Endothelial cell of hepatic sinusoid (primary cell): ENCODE data around the gene KL.

ENCODE experiments used
- in situ Hi-C: cut with HindIII; loops from 2 replicates; pipeline ENCODE4 v1.10.0; 2017; ENCODE audit warnings: low sequenced_read_pairs

Gene KL

DNA sequence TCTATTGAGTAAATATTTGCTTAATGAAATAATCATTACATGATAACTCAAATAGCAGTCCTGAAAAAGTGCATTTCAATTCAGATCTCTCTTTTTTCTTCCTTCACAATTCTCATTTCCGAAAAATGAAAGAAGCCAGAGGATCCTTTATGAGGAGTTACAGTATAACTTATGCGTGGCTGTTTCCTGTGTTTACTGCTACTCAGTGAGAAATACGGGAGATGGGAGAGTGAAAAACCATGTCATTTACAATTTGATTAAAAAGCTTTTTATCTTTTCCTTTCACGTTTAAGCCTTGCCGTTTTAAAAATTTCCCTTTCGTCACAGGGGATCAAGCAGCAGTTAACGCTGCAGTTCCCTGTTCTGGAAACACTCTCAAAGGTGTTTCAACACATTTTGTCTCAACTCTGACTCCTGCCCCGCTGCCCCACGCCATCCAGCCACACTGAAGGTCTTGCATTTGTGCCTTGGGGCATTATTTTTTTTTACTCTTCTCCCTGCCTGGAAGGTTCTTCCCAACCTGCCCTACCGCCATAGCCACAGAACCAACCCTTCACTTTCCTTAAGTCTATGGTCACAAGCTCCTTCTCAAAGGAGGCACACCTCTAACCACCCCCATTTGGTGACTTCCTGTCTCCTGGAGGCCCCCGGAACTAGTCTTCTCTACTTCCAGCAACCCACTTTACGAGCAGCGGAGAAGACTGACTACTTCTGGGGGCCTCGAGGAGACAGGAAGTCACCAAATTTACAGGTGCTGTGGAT is 17.0 kb downstream of the KL start:
- in situ Hi-C loops, result loop anchor here (5.0 kb wide), 1 partner anchor 76 kb away; no protein-coding TSS in a partner anchor

DNA sequence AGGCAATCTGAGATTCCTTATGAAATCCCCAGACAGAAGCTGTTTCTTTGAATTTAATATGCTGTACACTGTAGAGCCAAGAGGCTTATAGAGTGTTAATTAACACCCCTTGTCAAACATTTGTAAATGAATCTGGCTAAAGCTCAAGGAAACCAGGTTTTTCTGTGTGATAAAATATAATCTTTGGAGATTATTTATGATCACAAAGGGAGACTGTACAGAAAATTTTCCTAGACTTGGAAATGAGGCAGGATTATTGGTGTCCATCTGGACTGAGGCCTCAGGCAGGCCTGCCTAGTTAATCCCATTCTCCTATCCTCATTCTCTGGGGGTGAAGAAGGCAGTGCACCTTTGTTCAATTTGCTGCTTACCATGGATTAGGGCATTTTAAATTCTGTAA is 17.8 kb downstream of the KL start:
- in situ Hi-C loops, result loop anchor here (5.0 kb wide), 1 partner anchor 77 kb away; no protein-coding TSS in a partner anchor

- in situ Hi-C loops, result loop anchor here (5.0 kb wide), 1 partner anchor 78 kb away; no protein-coding TSS in a partner anchor
Observed at GRCh38 chr13:33034882-33035520, 18.8 kb downstream of the KL start.

DNA sequence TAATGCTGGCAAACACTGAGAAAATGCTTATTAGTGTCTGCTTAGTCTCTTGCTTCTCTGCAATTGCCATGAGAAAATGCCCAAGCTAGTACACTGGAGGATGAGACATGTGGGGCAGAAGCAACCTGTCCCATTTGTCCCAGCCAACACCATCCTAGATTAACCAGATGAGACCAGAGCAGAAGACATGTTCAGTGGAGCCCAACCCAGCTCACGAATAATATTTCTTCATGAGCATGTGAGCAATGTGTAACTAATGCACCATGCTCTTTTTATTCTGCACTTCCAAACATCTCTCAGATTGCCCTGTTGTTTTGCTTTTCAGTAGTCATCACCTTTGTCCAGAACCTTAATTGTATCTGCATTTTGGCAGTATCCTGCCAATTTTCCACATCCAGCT is 21.4 kb downstream of the KL start:
- in situ Hi-C loops, result no loop called here

DNA sequence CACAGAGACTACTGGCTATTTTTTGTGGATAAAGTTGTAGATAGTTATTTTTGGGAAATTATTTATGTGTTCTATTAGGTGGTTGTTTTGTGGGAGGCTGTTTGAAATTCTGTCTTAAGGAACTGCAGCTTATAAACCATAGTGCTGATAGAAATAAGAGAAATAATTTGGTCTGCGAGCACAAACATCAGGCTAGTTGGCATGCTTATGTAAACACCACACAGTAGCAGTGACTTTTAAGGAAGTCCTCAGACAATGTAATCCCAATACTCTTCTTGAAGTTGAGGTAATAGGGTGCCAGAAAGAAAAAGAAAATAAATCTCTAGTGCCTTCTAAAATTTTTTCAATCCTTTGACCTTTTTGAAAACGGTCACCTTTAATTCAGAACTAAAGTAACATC is 23.9 kb downstream of the KL start:
- in situ Hi-C loops, result no loop called here

DNA sequence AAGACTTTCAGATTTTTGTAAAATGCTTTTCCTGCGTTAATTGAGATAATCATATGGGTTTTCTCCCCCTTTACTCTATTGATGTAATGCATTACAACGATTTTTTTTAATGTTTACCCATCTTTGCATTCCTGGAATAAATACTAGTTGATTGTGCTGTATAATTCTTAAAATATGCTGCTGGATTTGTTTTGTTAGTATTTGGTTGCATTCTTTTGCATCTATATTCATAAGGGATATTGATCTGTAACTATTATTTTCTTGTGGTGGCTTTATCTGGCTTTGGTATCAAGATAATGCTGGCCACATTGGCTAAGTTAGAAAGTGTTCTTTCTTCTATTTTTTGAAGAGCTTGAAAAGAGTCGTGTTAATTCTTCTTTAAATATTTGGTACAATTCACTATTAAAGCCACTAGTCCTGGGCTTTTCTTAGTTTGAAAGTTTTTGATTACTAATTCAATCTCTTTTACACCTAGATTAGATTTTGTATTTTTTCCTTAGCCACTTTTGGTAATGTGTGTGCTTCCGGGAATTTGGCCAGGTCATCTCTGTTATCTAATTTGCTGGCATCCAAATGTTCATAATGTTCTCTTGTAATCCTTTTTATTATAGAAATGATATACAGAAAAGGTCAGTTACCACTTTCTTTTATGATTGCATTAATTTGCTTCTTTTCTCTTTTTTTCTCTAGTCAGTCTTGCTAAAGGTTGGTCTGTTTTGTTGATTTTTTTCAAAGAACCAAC is 29.8 kb downstream of the KL start:
- in situ Hi-C loops, result no loop called here

- in situ Hi-C loops, result no loop called here
Observed at GRCh38 chr13:33050161-33050560, 33.9 kb downstream of the KL start.

- in situ Hi-C loops, result no loop called here
Observed at GRCh38 chr13:33051632-33052031, 35.4 kb downstream of the KL start.

DNA sequence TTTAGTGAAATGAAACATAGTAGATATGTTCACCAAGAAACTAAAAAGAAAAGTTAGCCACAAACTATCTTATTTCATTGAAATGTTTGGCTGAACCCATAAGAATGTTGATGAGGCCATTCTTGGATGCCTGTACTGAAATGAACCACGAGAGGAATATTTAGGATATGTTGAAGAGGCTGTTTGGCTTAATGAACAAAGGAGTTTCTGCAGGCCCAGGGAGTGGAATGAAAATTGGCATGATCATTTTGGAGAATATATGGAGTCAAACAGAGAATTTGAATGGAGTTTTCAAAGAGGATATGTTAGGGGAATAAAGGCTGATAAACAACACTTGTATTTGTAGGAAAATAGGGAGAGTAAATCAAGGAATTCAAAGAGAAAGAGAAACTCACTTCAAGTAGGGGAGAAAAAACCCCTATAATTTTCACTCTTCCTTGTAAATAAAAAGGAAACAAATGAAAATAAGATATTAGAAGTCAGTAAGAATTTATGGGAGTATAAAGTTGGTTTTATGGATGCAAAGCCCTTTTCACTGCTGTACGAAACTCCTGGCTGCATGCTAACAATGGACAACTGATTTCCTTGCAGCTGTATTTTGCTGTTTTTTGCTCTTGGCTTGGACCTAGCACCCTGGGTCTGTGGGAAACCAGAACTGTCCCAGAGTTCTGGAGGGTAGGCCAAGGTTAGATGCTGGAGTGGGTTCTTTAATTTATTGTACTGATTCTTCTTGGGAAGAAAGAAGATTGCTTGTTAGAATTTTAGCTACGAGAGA is 36.5 kb downstream of the KL start:
- in situ Hi-C loops, result no loop called here

GRCh38 chr13:33053397-33054066 is 37.3 kb downstream of the KL start:
- in situ Hi-C loops, result no loop called here

DNA sequence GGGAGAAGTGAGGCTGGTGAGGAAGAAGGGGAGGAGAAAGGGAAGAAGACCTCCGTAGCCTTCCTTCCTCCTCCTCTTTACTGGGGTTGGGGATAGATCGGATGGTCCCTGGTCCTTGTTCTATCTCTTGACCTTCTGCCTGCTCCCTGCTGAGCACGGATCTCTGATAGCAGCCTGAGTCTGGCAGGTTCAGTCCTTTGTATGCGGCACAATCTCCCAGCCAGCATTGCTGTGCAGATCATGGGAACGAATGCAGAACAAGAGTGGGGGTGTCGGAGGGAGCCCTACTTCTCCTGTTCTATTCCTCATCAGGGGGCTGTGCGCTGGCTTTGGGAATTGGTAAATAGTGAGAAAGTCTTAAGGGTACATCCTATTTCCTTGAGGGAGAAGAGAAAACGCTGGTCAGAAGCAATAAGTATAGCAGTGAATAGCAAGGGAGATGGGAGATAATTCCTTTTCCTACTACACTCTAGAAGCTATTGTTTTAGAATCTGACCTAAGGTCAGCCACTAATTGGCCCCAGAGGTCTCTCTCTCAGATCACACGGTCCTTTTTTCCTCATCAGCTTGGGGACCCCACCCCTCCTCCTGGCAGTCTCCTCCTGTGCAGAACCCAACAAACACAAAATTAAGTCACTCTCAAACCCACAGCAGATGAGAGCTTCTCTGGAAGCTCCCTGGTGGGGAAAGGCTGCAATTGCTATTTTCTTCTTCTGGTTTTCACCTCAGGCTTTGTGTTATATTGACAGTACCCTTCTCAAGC is 41.0 kb downstream of the KL start:
- in situ Hi-C loops, result no loop called here

DNA sequence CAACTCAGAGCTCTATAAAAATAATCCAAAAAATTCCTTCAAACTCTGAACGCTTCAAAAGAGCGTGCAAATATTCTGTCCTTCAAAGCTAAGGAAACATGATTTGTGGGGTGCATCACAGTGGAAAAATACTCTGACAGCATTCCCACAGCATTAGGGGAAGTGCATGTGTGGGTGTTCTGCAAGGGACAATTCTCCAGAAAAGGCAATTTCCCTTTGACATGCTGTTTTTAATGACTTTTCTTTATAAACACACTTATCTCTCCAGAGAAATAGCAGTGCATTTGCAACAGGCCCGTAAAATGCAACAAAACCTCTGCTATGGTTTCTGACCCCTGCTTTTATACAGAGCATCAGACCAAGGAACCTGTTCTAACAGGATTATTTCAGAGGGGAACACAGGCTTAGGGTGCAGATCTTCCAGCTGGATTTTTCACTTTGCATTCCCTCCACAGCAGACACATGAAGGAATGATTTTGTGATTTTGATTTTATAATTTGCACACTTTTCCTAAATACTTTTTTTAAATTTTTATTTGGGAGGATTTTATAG is 42.6 kb downstream of the KL start:
- in situ Hi-C loops, result no loop called here

DNA sequence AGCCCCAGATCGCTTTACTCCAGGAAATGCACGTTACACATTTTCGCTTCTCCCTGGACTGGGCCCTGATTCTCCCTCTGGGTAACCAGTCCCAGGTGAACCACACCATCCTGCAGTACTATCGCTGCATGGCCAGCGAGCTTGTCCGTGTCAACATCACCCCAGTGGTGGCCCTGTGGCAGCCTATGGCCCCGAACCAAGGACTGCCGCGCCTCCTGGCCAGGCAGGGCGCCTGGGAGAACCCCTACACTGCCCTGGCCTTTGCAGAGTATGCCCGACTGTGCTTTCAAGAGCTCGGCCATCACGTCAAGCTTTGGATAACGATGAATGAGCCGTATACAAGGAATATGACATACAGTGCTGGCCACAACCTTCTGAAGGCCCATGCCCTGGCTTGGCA is 44.6 kb downstream of the KL start:
- in situ Hi-C loops, result no loop called here

DNA sequence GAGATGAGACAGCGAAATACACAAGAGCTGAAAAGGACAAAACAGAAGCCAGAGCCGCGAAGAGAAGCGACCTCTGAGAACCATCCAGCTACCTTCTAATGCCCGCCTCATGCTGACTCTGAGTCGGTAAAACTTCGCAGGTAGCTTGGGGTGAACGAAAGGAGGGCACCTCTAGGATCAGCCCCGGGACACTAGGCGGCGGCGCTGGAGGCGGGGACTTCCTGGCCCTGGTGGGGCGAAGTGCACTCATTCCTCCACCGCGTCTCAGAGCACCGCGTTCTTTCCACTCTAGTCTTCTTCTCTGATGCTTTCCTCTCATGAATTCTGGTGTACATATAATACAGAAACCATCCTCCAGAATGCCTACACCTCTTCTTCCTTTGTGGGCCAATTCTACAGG is 50.1 kb downstream of the KL start:
- in situ Hi-C loops, result no loop called here

- in situ Hi-C loops, result no loop called here
Observed at GRCh38 chr13:33069365-33069764, 53.1 kb downstream of the KL start.

DNA sequence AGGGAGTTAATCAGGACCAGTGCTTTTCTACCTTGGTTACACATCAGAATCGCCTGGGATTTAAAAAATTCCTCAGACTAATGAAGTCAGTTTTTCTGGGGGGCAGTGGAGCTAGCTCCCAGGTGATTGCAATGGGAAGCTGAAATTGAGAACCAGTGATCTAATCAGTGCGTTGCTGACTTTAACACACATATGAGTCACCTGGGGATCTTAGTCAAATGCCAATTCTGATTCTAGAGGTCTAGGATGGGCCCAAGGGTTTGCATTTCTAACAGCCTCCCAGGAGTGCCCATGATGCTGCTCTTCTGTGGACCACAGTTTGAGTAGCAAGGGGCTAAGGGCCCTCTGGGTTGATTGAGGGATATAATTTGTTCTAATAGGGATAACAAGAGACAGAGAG is 54.5 kb downstream of the KL start:
- in situ Hi-C loops, result no loop called here

DNA sequence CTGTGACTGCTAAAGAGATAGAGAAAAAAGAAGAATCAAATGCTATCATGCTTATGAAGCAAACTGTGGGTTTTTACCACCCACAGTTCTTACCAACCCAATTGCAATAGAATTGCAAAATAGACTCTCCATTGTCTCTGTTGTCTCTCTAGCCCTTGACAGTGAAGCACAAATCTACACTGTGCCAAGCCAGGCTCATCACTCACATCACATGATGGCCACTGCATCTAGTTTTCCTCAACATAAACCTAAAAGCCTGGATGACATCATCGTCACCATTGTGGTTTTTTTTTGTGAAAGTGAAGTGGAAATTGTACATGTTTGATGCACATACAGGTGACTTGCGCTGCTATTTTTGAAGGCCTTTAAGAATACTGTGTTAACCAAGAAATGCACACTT is 56.1 kb downstream of the KL start:
- in situ Hi-C loops, result no loop called here

DNA sequence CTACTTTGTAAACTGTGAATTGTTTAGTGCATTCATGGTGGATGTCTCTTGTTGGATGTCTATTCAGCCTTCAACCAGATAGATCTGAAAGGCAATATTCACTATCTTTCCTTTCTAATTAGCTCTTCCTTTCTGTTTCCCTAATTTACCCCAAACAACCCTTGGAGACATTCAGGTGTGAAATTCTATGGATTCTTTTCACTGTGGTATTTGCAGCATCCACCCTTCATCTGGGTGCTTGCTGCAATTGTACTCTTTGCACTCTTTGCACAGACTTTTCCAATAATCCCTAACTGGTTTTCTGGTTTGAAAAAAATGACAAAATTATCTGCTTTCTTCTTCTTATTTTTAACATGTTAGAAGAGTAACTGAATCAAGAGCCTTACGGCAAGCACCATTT is 56.5 kb downstream of the KL start:
- in situ Hi-C loops, result no loop called here

DNA sequence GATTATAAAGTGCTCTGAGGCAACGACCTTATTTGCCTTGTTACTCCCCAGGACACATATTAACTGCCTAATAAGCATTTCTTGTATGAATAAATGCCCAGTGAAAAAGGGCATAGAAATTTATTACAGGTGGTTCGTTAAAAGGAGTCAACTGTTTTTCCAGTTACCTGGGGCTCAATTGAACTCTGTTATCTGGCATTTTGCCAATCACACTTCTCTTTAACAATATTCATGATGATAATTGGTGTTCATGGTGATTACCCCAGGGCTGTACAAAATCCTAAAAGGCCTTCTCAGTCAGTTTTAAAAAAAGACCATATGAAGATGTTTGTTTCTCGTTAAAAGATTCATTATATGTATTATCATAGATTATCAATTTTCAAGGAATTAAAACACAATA is 57.1 kb downstream of the KL start:
- in situ Hi-C loops, result no loop called here
